ENCODE results near the gene LETM1. TPM values are rescaled to one million over a fixed set of nuclear protein-coding genes. Genes with fewer than 3 reads are reported as not detected.

The LETM1 gene
- polyA plus RNA-seq, 1 donor (not counting 4 experiments of a cell fraction or from before 2014, with no cell fraction given) = 25.6 TPM

DNA sequence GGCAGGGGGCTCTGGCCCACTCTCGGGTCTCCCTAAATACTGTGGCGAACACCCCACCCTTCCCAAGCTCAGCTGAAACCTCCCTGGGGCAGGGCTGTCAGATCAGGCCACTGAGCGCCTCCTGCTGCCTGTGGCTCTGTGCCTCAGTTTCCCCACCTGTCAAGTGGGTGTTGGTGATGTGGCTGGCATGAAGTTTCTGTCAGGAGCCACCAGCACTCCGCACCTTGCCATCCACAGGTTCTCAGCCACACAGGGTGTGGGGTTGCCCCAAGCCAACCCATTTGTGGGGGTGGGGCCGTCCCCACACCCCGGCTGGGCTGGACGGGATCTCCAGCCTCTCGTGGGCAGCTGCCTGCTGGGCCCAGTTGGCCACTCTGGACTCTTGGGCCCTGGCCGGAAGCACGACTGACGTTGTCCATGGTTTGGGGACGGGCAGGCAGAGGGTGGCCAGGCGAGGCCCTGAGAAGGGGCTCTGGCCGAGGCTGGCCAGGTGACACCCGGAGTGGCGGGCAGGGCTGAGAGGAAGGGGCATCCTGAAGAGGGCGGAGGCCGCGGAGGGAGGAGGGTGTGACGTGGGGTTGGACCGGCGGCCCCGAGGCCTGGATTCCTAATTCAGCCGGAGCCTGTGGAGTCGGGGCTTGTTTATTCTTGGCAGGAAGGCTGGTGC, 68.4 kb downstream of the LETM1 start:
- Histone ChIP-seq H3K4me3 (ENCODE audit: control insufficient read depth in 2 of 3, extremely low read depth in 1 of 3, insufficient read depth in 2 of 3, low read depth in 1 of 3, low read length in 3 of 3) (no peak overlapping the region), H3K27me3 (ENCODE audit: control insufficient read depth, extremely low read depth, insufficient read depth, low read length) (peaks cover 8% of the 10 kb centered on the region), H2AFZ (ENCODE audit: control insufficient read depth, low read length) (peak overlapping the region; percentile 27), H3K79me2 (ENCODE audit: control insufficient read depth, insufficient read depth, low read length) (no peaks in the 10 kb centered on the region), H3K4me2 (ENCODE audit: control insufficient read depth, extremely low read depth, insufficient read depth, low read depth, low read length) (peak overlapping the region; percentile 6), H4K20me1 (ENCODE audit: control insufficient read depth, extremely low read depth, insufficient read depth, low read length) (no peaks in the 10 kb centered on the region), H3K27ac (ENCODE audit: control insufficient read depth, insufficient read depth, low read length) (no peak overlapping the region), H3K36me3 (ENCODE audit: control insufficient read depth in 2 of 2, extremely low read depth in 1 of 2, insufficient read depth in 2 of 2, low read length in 2 of 2) (no peaks in the 10 kb centered on the region), H3K4me1 (ENCODE audit: control insufficient read depth, extremely low read depth, insufficient read depth, low read length) (peaks cover 48% of the 10 kb centered on the region), H3K9me1 (ENCODE audit: control insufficient read depth, extremely low read depth, insufficient read depth, low read length) (no peaks in the 10 kb centered on the region), H3K9ac (ENCODE audit: control insufficient read depth, extremely low read depth, insufficient read depth, low read length) (no peak overlapping the region), H3K9me3 (ENCODE audit: control insufficient read depth, low read depth, low read length) (no peaks in the 10 kb centered on the region)
- no peak for DNase-seq (ENCODE audit: low read depth, low spot score)
- dilution Hi-C loops (cut with MboI; ENCODE audit: extremely low pct_ligation_motif_present, low sequenced_read_pairs) = no loop called here
- FAIRE-seq = no peak
- TF ChIP-seq CTCF (optimal IDR thresholded peaks at IDR 0.05 in 1 of 3, IDR thresholded peaks at IDR 0.05 in 1 of 3, conservative IDR thresholded peaks at IDR 0.05 in 1 of 3; ENCODE audit: extremely low read depth in 1 of 3, insufficient read depth in 2 of 3, low read length in 3 of 3) (no peak), EZH2 (IDR thresholded peaks at IDR 0.05; ENCODE audit: low read length) (no peak)

- peaks cover 50% of the 10 kb centered on the region for H3K4me1 ChIP-seq (ENCODE audit: control insufficient read depth, extremely low read depth, insufficient read depth, low read length)
- FAIRE-seq = no peak
- dilution Hi-C loops (cut with MboI; ENCODE audit: extremely low pct_ligation_motif_present, low sequenced_read_pairs) = no loop called here
- H3K4me3 ChIP-seq (ENCODE audit: control insufficient read depth in 2 of 3, extremely low read depth in 1 of 3, insufficient read depth in 2 of 3, low read depth in 1 of 3, low read length in 3 of 3) = no peak overlapping the region
- DNase-seq (ENCODE audit: low read depth, low spot score) = no peak
- TF ChIP-seq CTCF (optimal IDR thresholded peaks at IDR 0.05 in 1 of 3, IDR thresholded peaks at IDR 0.05 in 1 of 3, conservative IDR thresholded peaks at IDR 0.05 in 1 of 3; ENCODE audit: extremely low read depth in 1 of 3, insufficient read depth in 2 of 3, low read length in 3 of 3) (no peak), EZH2 (IDR thresholded peaks at IDR 0.05; ENCODE audit: low read length) (no peak)
- no peaks in the 10 kb centered on the region for H3K79me2 ChIP-seq (ENCODE audit: control insufficient read depth, insufficient read depth, low read length)
- no peak overlapping the region for H3K27ac ChIP-seq (ENCODE audit: control insufficient read depth, insufficient read depth, low read length)
- no peaks in the 10 kb centered on the region for H3K9me3 ChIP-seq (ENCODE audit: control insufficient read depth, low read depth, low read length)
- H2AFZ ChIP-seq (ENCODE audit: control insufficient read depth, low read length) = no peak overlapping the region
- H3K27me3 ChIP-seq (ENCODE audit: control insufficient read depth, extremely low read depth, insufficient read depth, low read length) = peaks cover 8% of the 10 kb centered on the region
- H3K9me1 ChIP-seq (ENCODE audit: control insufficient read depth, extremely low read depth, insufficient read depth, low read length) = no peaks in the 10 kb centered on the region
- H3K9ac ChIP-seq (ENCODE audit: control insufficient read depth, extremely low read depth, insufficient read depth, low read length) = no peak overlapping the region
- no peaks in the 10 kb centered on the region for H4K20me1 ChIP-seq (ENCODE audit: control insufficient read depth, extremely low read depth, insufficient read depth, low read length)
- H3K4me2 ChIP-seq (ENCODE audit: control insufficient read depth, extremely low read depth, insufficient read depth, low read depth, low read length) = no peak overlapping the region
- H3K36me3 ChIP-seq (ENCODE audit: control insufficient read depth in 2 of 2, extremely low read depth in 1 of 2, insufficient read depth in 2 of 2, low read length in 2 of 2) = no peaks in the 10 kb centered on the region
Measured at GRCh38 chr4:1786544-1787362, 69.2 kb downstream of the LETM1 start.

Measured in keratinocyte (primary cell).